Type B pancreatic cell (in vitro differentiated cells): ENCODE data around the gene TMEM154. TPM values are rescaled to one million over a fixed set of nuclear protein-coding genes. Genes with fewer than 3 reads are reported as not detected.

ENCODE experiments used
- DNase-seq: peaks from one replicate; pipeline ENCODE4 v3.0.0; 2021; ENCODE audit warnings: mixed read lengths; ENCODE audit not compliant: unreplicated experiment; ENCODE audit errors: extremely low spot score
- H3K27ac Mint-ChIP-seq: 2 replicates; pipeline ENCODE4 v1.8.0; 2021; ENCODE audit warnings: mild to moderate bottlenecking, mixed read lengths
- H3K27me3 Mint-ChIP-seq: 2 replicates; pipeline ENCODE4 v1.8.0; 2021; ENCODE audit warnings: mixed read lengths
- H3K36me3 Mint-ChIP-seq: 2 replicates; pipeline ENCODE4 v1.8.0; 2021; ENCODE audit warnings: mixed read lengths
- H3K4me1 Mint-ChIP-seq: one replicate; pipeline ENCODE4 v1.8.0; 2021; ENCODE audit warnings: mixed read lengths; ENCODE audit not compliant: unreplicated experiment
- H3K4me3 Mint-ChIP-seq: 2 replicates; pipeline ENCODE4 v1.8.0; 2021; ENCODE audit warnings: mild to moderate bottlenecking, mixed read lengths
- H3K9me3 Mint-ChIP-seq: 2 replicates; pipeline ENCODE4 v1.8.0; 2021; ENCODE audit warnings: mixed read lengths
- CTCF ChIP-seq: fragments of 200-600 bp; sonication (generic); conservative IDR thresholded peaks from 2 replicates; pipeline ENCODE4 v1.5.0; 2021; ENCODE audit warnings: antibody characterized with exemption, mild to moderate bottlenecking
- total RNA-seq: library from RNA; stranded (reverse); gene quantifications from 2 replicates; pipeline ENCODE4 v1.2.1, GENCODE V29; 2021; ENCODE audit warnings: low replicate concordance

Gene TMEM154
- total RNA-seq, 1 donor from 2014 or later, result 11.1 TPM

GRCh38 chr4:152696764-152697261, 17.0 kb upstream of the TMEM154 start:
- peaks cover 10% of the 10 kb centered on the region for H3K4me1 Mint-ChIP-seq
- H3K36me3 Mint-ChIP-seq, result no peaks in the 10 kb centered on the region
- H3K27ac Mint-ChIP-seq, result no peak overlapping the region
- peaks cover 2% of the 10 kb centered on the region for H3K9me3 Mint-ChIP-seq
- H3K27me3 Mint-ChIP-seq, result no peaks in the 10 kb centered on the region
- DNase-seq, result no peak
- no peak overlapping the region for H3K4me3 Mint-ChIP-seq
- TF ChIP-seq CTCF, result no peak

- peaks cover 5% of the 10 kb centered on the region for H3K4me1 Mint-ChIP-seq
- peaks cover 3% of the 10 kb centered on the region for H3K9me3 Mint-ChIP-seq
- DNase-seq, result no peak
- no peak overlapping the region for H3K4me3 Mint-ChIP-seq
- H3K27me3 Mint-ChIP-seq, result no peaks in the 10 kb centered on the region
- H3K27ac Mint-ChIP-seq, result no peak overlapping the region
- H3K36me3 Mint-ChIP-seq, result no peaks in the 10 kb centered on the region
- TF ChIP-seq CTCF, result no peak
Observed at GRCh38 chr4:152693871-152694270, 14.1 kb upstream of the TMEM154 start.

GRCh38 chr4:152691761-152692160, 12.0 kb upstream of the TMEM154 start:
- DNase-seq, result no peak

GRCh38 chr4:152690706-152691651, 11.2 kb upstream of the TMEM154 start:
- H3K4me3 Mint-ChIP-seq, result no peak overlapping the region
- H3K36me3 Mint-ChIP-seq, result no peaks in the 10 kb centered on the region
- no peak for DNase-seq
- peaks cover 3% of the 10 kb centered on the region for H3K9me3 Mint-ChIP-seq
- no peaks in the 10 kb centered on the region for H3K27me3 Mint-ChIP-seq
- peaks cover 15% of the 10 kb centered on the region for H3K4me1 Mint-ChIP-seq
- H3K27ac Mint-ChIP-seq, result no peak overlapping the region
- TF ChIP-seq CTCF, result no peak

More at GRCh38 chr4:152691761-152692160, 12.0 kb upstream of the TMEM154 start:
- no peak for TF ChIP-seq CTCF
- Mint-ChIP-seq H3K4me3 (peak overlapping the region; percentile 44), H3K9me3 (peaks cover 3% of the 10 kb centered on the region), H3K36me3 (no peaks in the 10 kb centered on the region), H3K4me1 (peaks cover 15% of the 10 kb centered on the region), H3K27ac (peak overlapping the region; percentile 78), H3K27me3 (no peaks in the 10 kb centered on the region)

GRCh38 chr4:152689615-152690501, 10.1 kb upstream of the TMEM154 start:
- Mint-ChIP-seq H3K36me3 (no peaks in the 10 kb centered on the region), H3K9me3 (peaks cover 3% of the 10 kb centered on the region), H3K4me1 (peaks cover 15% of the 10 kb centered on the region), H3K4me3 (no peak overlapping the region), H3K27me3 (no peaks in the 10 kb centered on the region), H3K27ac (no peak overlapping the region)
- TF ChIP-seq CTCF, result no peak
- no peak for DNase-seq
